HG03558 (cell line): ENCODE results near the gene CYB5A.
"Not testable (repeated sequence)": the region's sequence is repeated elsewhere in the genome, so short reads cannot be mapped to it uniquely, and the experiment has no call there.

Experiments used
- ATAC-seq: cut with Tn5 transposase; IDR thresholded peaks from one replicate; pipeline ENCODE4 v1.9.1; 2021; ENCODE audit warnings: moderate number of reproducible peaks; ENCODE audit not compliant: unreplicated experiment; ENCODE audit errors: extremely low read depth

CYB5A gene, protein sequence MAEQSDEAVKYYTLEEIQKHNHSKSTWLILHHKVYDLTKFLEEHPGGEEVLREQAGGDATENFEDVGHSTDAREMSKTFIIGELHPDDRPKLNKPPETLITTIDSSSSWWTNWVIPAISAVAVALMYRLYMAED

DNA sequence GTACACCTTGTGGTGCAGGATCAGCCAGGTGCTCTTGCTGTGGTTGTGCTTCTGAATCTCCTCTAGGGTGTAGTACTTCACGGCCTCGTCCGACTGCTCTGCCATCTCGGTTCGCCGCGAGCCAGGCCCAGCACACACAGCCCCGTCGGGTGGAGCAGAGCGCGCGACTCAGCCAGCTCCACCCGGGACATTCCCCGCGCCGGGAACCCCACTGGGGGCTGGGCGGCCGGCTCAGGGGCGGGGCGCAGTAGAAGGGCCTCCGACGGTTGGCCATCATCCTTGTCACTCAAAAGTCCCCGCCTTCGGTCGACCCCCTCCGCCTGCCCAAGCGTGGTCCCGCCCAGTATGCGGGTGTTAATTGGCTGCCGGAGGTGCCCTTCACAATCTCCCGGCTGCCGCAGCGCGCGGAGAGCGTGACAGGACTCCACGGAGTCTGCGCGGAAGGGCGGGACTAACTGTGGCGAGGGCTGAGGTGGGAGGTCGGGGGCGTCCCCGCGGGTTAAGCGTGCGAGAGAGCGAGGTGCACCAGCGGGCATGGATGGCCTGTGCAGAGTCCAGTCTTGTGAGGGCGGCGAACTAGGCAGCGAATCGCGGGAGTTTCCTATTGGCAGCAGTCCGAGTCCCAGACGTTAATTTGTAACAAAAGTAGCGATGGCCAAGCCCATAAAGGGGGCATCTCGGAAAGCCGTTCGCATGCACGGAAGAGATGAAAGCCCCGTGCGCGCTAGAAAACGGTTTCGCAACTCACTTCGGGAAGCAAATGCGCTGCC is at the start of gene CYB5A:
CYB5A (minus strand) TSS at position 193 of the 770 bp plus-strand sequence; CDS start at position 105, 88 bp downstream.
- peak; percentile 98 for ATAC-seq

DNA sequence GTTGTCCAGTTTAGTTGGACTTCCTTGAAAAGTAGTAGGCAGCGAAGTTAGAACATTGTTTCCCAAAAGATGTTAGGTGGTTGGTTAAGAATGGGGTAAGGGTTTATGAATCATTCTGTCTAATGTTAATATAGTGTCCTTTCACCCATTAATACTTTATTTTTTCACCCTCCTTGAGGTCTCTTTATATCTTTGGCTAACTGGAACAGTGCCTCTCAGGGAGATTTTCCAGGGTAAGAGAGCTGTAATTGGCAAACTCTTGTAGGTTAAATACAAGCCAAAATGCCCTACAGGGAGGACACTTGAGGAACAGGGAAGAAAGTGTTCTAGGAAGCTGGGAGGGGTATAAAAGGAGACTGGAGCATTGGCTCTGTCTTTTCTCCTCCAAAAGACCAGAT is 46.1 kb upstream of the CYB5A start:
- ATAC-seq, result no peak

DNA sequence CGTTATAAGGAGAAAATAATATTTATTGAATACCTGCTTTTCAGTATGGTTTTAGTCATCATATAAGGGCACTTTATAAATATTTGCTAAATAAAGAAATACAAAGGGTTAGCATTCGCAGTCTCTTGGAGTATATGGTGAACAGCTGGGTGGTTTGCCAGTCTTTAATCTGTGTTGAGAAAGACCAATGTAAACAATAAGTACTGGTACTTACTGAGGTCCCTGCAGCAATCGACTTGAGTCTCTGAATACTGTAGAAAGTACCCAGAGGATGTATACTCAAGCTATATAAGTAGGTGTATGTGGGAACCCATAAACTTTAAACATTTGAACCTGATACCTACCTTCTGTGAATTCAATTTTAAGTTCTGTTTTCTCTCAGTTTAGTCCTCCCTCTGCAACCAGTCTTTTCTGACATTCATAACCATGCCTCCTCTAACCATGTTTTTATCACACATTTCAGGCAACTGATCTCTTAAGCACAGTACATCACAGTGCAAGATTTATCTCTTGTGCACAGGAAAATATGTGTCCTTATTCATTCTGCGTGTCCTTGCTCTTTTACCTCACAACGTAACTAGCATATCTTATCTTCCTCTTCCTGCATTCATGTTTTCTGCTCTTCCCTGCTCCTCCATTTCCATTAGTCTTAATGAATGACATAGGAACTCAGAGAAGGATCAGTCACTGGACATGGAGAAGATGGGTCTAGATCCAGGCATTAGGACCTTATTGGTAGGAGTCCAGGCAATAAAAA is 45.6 kb upstream of the CYB5A start:
- ATAC-seq, result no peak

DNA sequence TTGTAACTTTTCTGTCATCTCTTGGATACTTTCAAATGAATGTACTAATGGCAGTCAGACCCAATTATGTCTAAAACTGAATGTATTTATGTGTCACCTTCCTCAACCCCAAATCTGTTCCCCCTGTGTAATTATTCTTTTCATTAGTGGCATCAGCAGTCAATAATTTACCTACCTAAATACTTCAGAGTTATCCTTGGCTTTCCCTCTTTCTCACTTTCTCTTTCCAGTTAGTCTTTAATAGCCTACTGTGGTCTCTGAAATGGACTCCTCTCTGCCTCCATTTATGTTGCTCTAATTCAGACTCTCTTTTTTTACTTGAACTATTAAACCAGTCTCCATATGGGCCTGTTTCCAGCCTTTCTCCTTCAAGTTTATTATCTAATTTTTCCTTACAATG is 44.9 kb upstream of the CYB5A start:
- no peak for ATAC-seq

DNA sequence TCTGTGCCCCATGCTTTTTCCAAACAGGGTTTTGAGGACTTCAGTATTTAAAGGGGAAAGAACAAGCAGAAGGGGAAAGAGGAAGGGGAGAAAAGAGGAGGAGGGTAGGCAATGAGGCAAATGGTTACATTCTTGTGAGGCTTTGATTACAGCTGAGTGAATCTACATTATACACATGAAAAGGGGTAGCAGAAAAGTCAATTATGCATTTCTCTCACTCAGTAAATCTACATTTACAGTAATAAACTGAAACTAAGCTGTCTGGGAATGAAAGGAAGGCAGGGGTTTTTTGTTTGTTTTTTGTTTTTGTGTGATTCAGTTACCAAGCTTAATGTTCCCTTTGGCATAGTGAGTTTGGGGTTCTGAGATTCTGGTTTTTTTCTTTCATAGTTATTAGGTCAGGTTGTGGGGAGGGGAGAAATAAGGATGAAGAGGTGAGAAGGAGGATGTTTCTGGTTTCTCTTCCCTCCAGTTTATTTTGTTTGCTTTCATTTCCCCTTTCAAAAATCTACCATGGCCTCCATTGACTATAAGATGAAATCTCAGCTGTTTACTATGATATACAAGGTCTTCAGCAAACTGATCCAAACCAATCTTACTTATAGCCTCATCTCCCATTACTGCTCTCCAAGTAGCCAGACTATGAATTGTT is 42.6 kb upstream of the CYB5A start:
- ATAC-seq, result no peak

DNA sequence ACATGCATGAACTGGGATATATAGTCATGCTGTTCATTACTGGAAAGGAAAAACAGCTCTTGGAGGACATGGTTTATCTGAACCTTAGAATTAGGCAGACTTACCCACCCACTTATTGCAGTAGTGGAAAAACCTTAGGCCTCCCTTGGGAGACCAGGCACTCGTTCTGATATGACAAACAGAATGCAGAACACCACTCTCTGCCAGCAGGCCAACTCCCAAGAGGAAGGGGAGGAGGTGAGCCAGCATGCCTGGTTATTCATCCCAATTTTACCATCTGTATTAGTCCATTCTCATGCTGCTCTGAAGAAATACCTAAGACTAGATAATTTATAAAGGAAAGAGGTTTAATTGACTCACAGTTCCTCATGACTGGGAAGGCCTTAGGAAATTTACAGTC is 41.3 kb upstream of the CYB5A start:
- ATAC-seq, result no peak

DNA sequence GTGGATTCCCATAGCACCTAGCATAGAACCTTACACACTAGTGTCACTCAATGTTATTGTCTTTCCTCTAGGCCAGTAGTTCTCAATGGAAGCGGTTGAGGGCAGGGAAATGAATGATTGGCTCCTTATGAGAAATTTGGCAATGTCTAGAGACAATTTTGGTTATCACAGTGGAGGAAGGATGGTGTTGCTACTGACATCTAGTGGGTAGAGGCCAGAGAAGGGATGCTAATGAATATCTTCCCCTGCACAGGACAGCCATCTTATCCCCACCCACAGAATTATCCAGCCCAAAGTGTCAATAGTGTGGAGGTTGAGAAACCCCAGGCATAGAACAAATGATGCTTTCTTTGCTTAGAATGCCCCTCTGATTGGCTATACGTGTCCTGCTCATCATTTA is 39.6 kb upstream of the CYB5A start:
- no peak for ATAC-seq

DNA sequence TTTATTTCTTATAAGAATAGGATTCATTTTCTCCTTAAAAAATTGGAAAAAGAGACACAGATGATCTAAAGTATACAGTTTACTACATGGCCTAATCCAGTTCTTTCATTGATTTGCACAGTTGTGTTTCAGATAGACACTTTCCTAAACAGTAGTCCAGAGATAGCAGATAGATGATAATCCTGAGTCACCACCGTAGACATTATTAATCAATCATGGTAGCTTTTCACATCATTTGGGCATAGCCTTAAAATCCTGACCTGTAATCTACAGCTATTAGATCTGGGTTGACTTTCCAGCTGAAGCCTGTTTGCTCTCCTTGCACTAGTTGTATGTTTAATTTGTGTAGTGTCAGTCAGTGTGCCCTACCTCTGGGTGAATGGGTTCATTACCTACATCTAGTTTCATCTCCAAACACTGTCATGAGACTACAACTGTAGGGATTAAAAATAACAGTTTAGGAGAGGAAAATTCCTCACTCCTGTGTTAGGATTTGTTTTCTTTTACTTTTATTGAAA is 38.0 kb upstream of the CYB5A start:
- ATAC-seq, result no peak

DNA sequence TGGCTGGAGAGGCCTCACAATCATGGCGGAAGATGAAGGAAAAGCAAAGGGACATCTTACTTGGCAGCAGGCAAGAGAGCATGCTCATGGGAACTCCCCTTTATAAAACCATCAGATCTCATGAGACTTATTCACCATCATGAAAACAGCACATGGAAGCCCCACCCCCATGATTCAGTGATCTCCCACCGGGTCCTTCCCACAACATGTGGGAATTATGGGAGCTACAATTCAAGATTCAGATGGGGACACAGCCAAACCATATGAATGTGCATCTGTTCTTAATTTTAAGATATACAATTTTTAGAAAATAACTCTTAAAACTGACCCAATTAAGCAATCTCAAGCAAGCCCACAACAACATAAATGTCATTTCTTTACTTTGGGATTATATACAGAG is 36.4 kb upstream of the CYB5A start:
- ATAC-seq, result no peak

DNA sequence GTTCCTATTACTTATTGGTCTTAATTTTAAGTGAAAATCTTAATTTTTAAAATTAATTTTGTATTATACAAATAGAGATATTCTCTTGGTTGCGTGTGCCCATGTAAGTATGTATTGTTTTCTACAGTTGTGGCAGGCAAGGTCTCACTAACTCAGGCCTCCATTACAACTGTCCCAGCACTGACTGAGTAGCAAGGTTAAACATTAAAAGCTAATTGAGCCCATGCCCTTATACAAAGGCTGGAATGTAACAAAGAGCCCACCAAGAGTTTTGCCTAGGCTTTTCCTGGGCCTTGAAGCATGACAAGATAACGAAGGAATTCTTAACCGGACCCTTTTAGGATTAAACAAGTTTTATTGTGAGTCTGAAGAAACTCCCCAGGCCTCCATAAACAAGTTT is 35.0 kb upstream of the CYB5A start:
- not testable (repeated sequence) for ATAC-seq

DNA sequence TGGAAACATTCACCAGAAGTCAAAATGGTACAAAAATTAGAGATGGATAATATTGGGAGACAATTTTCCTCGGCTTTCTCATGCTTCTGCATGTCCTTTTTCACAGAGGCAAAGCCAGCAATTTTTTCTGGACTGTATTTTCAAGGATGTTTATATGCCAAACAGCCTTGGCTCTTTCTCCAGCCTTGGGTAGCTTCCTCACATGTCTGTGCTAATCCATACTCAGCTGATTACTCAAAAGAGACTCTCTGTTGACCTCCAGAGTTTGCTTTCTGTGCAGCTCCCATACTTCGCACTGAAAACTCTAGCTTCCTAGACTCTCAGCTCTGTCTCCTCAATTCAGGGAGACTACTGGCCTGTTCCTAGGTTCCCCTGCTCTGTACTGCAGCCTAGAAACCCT is 34.5 kb upstream of the CYB5A start:
- ATAC-seq, result no peak

DNA sequence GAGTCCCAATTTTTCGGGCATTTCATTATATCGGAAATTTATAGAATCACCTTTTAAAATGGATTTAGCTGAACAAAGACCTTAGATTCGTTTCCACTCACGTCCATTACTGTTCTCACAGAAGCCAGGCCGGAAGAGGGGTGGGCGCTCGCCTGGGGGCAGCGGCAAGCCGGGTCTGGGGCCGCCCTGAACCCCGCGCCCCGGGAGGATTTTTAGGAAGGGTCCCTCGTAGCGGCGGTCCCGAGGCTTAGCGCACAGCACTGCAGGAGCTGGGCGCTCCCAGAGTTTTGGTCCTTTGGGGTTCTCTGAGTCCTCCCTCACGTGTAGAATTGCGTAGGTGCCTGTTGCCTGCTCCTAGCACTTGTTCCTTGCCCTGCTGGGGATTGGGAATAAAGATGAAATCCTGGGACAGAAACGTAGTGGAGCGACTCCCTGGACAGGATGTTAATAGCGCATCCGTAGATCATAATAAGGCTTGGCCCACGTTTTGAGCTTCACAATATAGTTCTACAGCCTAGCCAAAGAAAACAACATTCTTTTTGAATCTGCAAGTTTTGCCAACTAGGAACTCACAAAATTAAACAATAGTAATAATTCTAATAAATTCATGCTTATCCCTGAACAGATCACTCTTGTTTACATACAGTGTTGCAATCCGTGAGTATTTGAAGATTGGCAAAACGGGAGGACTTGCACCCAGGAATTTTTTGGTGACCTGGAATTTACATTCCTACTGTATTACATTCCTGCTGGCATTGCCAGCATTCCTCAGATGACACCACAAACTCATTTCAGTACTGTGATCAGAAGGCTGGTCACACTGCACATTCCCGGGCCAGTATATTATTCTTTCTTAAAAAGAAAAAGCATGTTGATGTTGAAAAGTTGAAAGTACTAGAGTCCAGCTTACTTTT is 24.8 kb upstream of the CYB5A start:
- no peak for ATAC-seq

DNA sequence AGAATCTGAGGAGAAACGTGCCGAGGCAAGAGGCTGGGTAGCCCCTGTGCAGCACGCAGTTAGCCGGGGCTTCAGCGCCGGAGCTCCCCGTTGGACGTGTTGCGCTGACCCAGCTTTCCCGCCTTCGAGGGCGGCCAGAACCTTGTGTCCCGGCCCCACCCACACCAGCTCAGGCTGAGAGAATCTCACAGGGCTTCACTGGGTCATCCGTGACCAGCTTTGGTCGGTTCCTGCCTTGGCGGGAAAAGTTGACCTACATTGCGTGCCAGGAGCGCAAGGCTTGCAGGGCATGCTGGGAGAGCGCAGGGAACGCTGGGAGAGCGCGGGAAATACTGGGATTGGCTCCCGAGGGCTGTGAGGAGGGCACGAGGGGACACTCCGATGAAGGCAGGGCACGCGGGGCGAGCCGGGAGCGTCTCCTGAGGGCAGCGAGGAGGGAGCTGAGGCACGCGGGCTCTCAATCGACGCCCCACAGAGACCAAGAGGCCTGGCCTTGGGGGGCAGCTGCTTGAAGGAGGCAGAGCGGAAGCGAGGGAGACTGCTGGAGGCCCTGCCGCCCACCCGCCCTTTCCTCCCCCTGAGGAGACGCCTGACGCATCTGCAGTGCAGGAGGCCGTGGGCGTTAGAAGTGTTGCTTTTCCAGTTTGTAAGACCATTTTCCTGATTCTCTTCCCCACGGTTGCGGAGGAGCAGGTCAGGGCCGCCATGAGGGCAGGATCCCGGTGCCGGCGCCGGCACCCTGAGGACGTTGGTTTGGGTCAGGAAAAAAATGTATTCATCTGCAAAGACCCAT is 23.9 kb upstream of the CYB5A start, which contains the start of gene C18orf63:
C18orf63 (plus strand) TSS at position 376 of the 793 bp plus-strand sequence. CDS start 2,027 bp downstream, outside the sequence.
- ATAC-seq, result no peak

DNA sequence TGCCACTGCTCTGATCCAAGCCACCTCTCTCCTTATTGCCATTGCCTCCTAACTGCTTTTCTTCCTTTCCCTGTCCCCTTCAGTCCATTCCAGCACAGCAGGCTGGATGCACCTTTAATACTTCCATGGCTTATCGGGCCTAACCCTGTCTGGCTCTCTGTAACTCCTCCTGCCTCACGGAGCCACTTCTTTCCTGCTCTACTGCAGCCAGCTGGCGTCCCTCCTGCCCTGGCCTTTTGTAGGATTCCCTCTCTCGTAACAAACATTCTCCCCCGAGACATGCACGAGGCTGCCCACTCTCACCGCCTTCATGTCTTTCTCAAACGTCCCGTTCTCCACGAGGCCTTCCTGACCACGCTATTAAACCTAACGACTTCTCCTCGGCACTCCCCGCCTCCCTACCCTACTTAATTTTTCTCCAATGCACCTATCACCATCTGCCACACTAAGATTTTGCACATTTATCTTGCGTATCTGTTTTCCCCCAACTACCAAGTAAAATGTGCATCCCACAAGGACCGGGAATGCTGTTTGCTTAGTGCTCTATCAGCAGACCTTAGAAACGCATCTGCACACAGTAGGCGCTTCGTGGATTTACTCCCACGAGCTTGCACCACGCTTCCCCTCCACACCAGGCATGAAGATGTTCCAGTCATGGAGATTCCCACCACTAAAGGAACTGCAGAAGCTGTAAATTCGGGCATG is 23.1 kb upstream of the CYB5A start:
- no peak for ATAC-seq

DNA sequence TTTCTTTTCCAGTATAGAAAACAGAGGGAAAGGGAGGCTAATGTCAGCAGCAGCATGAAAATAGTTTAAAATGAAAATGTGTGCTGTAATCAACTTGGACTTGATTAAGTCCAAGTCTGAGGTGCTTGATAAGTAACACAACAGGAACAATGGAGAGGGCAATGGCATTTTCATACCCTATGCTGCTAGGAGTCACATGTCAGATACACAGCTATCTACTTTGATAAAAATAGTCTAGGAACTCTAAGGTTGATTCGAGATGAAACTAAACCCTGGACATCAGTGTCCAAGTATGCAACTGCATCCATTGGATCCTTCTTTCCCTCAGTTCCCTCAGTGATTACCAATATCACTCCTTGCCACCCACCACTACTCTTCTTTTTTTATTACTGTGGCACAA is 19.2 kb upstream of the CYB5A start:
- ATAC-seq, result no peak

DNA sequence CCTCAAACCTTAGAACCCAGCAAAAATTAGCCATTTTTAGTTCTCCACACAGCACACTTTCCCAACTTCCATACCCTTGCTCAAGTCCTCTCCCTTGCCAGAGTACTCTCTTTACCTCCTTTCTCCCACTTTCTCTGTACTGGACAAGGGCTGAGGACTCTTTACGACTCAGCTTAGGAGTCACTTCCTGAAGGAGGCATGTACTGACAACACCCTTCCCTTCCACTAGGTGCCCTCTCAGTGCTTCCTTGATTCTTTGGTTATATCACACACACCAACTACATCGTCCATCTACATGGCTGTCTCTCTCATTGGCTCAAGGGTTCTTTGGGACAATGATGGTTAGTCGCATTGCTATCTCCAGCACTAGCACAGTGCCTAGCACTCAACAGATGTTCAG is 18.6 kb upstream of the CYB5A start:
- no peak for ATAC-seq

DNA sequence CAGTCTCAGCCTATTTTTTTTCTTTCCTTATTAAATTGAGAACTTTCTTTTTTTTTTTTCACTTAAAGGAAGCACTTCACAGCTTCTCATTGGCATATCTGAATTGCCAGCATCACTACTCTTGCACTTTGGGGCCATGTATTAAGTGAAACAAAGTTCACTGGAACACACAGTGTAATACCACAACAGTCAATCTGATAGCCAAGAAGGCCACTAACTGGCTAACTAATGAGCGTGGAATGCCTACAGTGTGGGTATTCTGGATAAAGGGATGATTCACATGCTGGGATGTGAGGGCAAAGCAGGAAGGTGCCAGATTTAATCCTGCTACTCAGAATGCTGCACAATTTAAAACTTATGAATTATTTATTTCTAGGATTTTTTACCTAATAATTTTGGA is 12.2 kb upstream of the CYB5A start:
- no peak for ATAC-seq

DNA sequence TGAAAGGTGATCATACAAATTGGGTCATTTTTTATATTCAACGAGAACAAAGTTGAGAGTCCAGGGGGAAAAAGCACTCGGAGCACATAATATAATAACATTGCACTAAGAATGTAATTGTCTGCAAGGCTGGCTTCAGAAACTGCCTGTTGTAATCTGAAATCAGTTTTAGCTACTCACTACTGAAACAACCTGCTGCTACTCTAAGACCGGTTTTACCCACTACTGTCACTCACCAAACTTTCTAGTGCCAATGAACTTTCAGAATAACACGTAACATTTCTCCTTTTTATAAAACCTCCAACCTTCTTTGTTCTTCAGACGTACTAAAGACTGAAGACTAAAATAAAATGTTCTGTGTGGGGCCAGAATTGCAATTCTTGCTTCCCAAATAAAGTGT is 11.5 kb upstream of the CYB5A start:
- ATAC-seq, result no peak
